ENCODE data around the gene KIF1A.

Gene KIF1A

DNA sequence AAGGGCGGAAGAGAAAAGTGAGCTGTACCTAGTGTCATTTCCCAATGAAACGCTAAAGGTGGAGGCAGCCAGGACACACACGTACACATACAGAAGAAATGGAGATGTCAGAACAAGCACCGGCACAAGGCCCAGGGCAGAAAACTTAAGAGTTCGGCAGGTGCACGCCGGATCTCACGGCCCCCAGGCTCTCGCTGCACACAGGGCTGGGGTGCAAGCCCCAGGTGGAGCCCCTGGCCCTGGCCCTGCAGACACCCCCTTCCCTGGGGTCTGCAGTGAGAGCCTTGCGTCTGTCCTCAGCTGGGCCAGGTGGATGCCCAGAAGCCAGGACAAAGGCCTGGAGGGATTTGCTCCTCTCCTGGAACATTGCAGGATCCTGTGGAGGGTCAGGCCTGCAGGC is 91.7 kb downstream of the KIF1A start:
- TF ChIP-seq FOXP2 (optimal IDR thresholded peaks at IDR 0.05; ENCODE audit: borderline replicate concordance, extremely low read depth, extremely low read length, insufficient read depth) (no peak), SIN3A (IDR thresholded peaks at IDR 0.05; ENCODE audit: borderline replicate concordance, insufficient read depth, low read length) (no peak), POLR2AphosphoS5 (IDR thresholded peaks at IDR 0.05; ENCODE audit: low read depth, low read length) (no peak), REST (IDR thresholded peaks at IDR 0.05; ENCODE audit: insufficient read depth in 1 of 2, low read depth in 2 of 2, low read length in 2 of 2) (no peak), TAF1 (IDR thresholded peaks at IDR 0.05; ENCODE audit: borderline replicate concordance, insufficient read depth, low read length) (no peak)

DNA sequence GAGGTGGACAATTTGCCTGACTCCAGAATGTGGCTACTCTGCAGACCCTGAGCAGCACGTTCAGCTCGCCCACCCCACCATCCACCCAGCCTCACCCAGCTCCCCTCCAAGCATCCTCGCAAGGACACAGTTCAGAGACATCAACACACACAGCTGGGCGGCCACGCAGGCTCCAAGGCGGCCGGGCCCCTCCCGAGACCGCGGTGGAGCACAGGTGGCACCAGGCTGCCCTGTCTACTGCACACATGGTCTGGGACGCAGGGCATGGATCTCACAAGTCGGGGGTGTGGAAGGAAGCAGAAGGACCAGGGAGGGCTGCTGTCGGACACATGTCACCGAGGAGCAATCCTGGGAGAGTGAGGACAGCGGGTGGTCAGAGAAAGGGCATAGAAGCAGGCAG is 92.1 kb downstream of the KIF1A start:
- TF ChIP-seq FOXP2 (optimal IDR thresholded peaks at IDR 0.05; ENCODE audit: borderline replicate concordance, extremely low read depth, extremely low read length, insufficient read depth) (no peak), SIN3A (IDR thresholded peaks at IDR 0.05; ENCODE audit: borderline replicate concordance, insufficient read depth, low read length) (no peak), POLR2AphosphoS5 (IDR thresholded peaks at IDR 0.05; ENCODE audit: low read depth, low read length) (no peak)

DNA sequence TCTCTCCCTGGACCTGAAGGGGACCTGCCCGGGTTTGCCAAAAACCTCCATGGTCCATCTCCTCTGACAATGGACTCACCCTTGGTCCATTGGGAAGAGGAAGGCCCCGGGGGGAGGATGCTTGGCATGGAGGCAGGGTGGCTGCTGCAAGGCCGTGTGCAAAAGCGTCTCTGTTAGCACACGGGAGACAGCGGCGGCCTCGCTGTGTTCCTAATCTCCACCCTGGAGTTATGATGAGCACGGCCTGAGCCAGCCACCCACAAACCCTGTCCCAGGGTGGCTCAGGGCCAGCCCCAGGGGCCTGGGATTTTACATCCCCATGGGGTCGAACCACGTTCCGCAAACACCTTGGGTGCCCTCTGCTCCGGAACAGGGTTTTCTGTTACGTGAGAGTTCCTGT is 92.6 kb downstream of the KIF1A start:
- TF ChIP-seq FOXP2 (optimal IDR thresholded peaks at IDR 0.05; ENCODE audit: borderline replicate concordance, extremely low read depth, extremely low read length, insufficient read depth) (no peak), SIN3A (IDR thresholded peaks at IDR 0.05; ENCODE audit: borderline replicate concordance, insufficient read depth, low read length) (no peak), POLR2AphosphoS5 (IDR thresholded peaks at IDR 0.05; ENCODE audit: low read depth, low read length) (no peak), REST (IDR thresholded peaks at IDR 0.05; ENCODE audit: insufficient read depth in 1 of 2, low read depth in 2 of 2, low read length in 2 of 2) (no peak), TAF1 (IDR thresholded peaks at IDR 0.05; ENCODE audit: borderline replicate concordance, insufficient read depth, low read length) (no peak)

GRCh38 chr2:240726876-240727275 is 93.1 kb downstream of the KIF1A start:
- no peak for TF ChIP-seq REST (IDR thresholded peaks at IDR 0.05; ENCODE audit: insufficient read depth in 1 of 2, low read depth in 2 of 2, low read length in 2 of 2)
- no peak for TF ChIP-seq SIN3A (IDR thresholded peaks at IDR 0.05; ENCODE audit: borderline replicate concordance, insufficient read depth, low read length)
- TF ChIP-seq TAF1 (IDR thresholded peaks at IDR 0.05; ENCODE audit: borderline replicate concordance, insufficient read depth, low read length): no peak
- TF ChIP-seq FOXP2 (optimal IDR thresholded peaks at IDR 0.05; ENCODE audit: borderline replicate concordance, extremely low read depth, extremely low read length, insufficient read depth): no peak
- no peak for TF ChIP-seq POLR2AphosphoS5 (IDR thresholded peaks at IDR 0.05; ENCODE audit: low read depth, low read length)

- TF ChIP-seq SIN3A (IDR thresholded peaks at IDR 0.05; ENCODE audit: borderline replicate concordance, insufficient read depth, low read length): no peak
These were observed 94.3 kb downstream of the KIF1A start for GRCh38 chr2:240725671-240726070.

GRCh38 chr2:240725266-240725665 is 94.8 kb downstream of the KIF1A start:
- TF ChIP-seq FOXP2 (optimal IDR thresholded peaks at IDR 0.05; ENCODE audit: borderline replicate concordance, extremely low read depth, extremely low read length, insufficient read depth) (no peak), SIN3A (IDR thresholded peaks at IDR 0.05; ENCODE audit: borderline replicate concordance, insufficient read depth, low read length) (no peak), REST (IDR thresholded peaks at IDR 0.05; ENCODE audit: insufficient read depth in 1 of 2, low read depth in 2 of 2, low read length in 2 of 2) (no peak), TAF1 (IDR thresholded peaks at IDR 0.05; ENCODE audit: borderline replicate concordance, insufficient read depth, low read length) (no peak), POLR2AphosphoS5 (IDR thresholded peaks at IDR 0.05; ENCODE audit: low read depth, low read length) (no peak)
